ENCODE results near the gene RGS6. TPM values are rescaled to one million over a fixed set of nuclear protein-coding genes. Genes with fewer than 3 reads are reported as not detected.

Gene RGS6
- polyA plus RNA-seq, 2 donors: 0.11 to 0.29 TPM

DNA sequence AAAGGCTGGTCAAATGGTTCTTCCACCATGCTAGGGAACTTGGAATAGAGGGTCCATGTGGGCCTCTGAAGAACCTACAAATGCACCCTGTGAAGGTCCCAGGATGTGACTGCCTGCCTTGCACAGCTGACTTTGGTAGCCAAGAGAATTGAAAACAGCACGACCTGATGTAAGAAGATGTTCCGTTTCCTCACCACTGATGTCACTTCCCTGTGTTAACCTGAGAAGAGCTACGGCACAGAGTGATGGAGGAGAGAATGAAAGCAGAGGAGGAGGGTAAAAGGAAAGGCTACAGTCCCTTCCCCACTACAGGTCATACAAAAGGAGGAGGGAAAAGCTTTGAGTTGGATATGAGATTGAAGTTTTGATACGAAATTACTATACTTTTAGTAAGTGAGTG lies 328.8 kb downstream of the RGS6 start:
- no peaks in the 10 kb centered on the region for H3K4me1 ChIP-seq (ENCODE audit: control insufficient read depth in 2 of 2, insufficient read depth in 2 of 2, low read length in 1 of 2)
- no peak overlapping the region for H3K4me3 ChIP-seq (ENCODE audit: low read depth in 1 of 2, low read length in 2 of 2)
- no peaks in the 10 kb centered on the region for H3K36me3 ChIP-seq (ENCODE audit: control insufficient read depth in 2 of 2, insufficient read depth in 2 of 2, low read length in 1 of 2)
- WGBS, 2 donors: 63 to 74% methylated on average over 4 of the region's 4 CpGs
- H3K27me3 ChIP-seq (ENCODE audit: control insufficient read depth in 1 of 2, insufficient read depth in 2 of 2, low read length in 2 of 2): no peaks in the 10 kb centered on the region
- H3K9me3 ChIP-seq (ENCODE audit: control insufficient read depth in 2 of 2, insufficient read depth in 1 of 2, low read depth in 1 of 2, low read length in 1 of 2): no peaks in the 10 kb centered on the region
- no peak overlapping the region for H3K27ac ChIP-seq (ENCODE audit: low read depth in 2 of 2, low read length in 1 of 2)

DNA sequence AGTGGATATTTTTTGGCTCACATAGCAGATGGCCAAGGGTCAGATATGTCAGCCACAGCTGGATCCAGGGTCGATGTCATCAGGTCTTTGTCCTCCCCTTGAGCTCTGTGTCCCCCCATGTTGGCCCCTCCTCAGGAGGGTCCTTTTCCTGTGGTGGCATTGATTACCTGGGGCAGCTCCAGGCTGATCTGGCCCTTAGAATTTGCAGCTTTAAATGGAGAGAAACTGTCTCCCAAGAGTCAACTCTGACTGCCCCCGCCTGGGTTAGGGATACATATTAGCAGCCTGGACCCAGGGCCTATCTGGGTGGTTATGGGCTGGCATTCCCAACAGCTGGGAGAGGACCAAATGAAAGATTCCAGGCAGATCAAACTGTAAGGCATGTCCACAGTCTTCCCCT lies 330.5 kb downstream of the RGS6 start:
- Histone ChIP-seq H3K36me3 (ENCODE audit: control insufficient read depth in 2 of 2, insufficient read depth in 2 of 2, low read length in 1 of 2) (no peaks in the 10 kb centered on the region), H3K4me3 (ENCODE audit: low read depth in 1 of 2, low read length in 2 of 2) (no peak overlapping the region), H3K9me3 (ENCODE audit: control insufficient read depth in 2 of 2, insufficient read depth in 1 of 2, low read depth in 1 of 2, low read length in 1 of 2) (no peaks in the 10 kb centered on the region), H3K27ac (ENCODE audit: low read depth in 2 of 2, low read length in 1 of 2) (no peak overlapping the region), H3K27me3 (ENCODE audit: control insufficient read depth in 1 of 2, insufficient read depth in 2 of 2, low read length in 2 of 2) (no peaks in the 10 kb centered on the region), H3K4me1 (ENCODE audit: control insufficient read depth in 2 of 2, insufficient read depth in 2 of 2, low read length in 1 of 2) (no peaks in the 10 kb centered on the region)
- 83 to 87% methylated on average over 2 of the region's 2 CpGs for WGBS, 2 donors

DNA sequence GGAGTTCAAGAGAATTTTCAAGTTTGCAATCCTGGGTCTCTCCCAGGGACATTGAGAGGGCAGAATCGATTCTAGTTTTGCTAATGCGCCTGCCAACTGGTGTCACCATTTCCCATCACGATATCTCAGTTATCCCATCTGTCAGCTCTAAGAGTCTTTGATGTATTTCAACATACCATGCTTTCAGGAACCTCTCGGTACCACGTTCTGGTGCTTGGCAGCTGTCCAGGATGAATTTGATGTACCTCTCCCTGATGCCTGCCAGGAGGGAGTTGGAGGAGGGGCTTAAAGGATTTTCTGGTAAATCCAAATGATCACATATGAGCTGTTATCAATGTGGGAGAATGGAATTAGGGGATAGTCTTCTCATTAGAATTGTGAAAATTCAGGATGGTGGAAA lies 332.5 kb downstream of the RGS6 start:
- Histone ChIP-seq H3K36me3 (ENCODE audit: control insufficient read depth in 2 of 2, insufficient read depth in 2 of 2, low read length in 1 of 2) (no peaks in the 10 kb centered on the region), H3K27ac (ENCODE audit: low read depth in 2 of 2, low read length in 1 of 2) (no peak overlapping the region), H3K4me3 (ENCODE audit: low read depth in 1 of 2, low read length in 2 of 2) (no peak overlapping the region), H3K9me3 (ENCODE audit: control insufficient read depth in 2 of 2, insufficient read depth in 1 of 2, low read depth in 1 of 2, low read length in 1 of 2) (no peaks in the 10 kb centered on the region), H3K27me3 (ENCODE audit: control insufficient read depth in 1 of 2, insufficient read depth in 2 of 2, low read length in 2 of 2) (no peaks in the 10 kb centered on the region), H3K4me1 (ENCODE audit: control insufficient read depth in 2 of 2, insufficient read depth in 2 of 2, low read length in 1 of 2) (no peaks in the 10 kb centered on the region)
- 58 to 64% methylated on average over 5 of the region's 5 CpGs for WGBS, 2 donors

DNA sequence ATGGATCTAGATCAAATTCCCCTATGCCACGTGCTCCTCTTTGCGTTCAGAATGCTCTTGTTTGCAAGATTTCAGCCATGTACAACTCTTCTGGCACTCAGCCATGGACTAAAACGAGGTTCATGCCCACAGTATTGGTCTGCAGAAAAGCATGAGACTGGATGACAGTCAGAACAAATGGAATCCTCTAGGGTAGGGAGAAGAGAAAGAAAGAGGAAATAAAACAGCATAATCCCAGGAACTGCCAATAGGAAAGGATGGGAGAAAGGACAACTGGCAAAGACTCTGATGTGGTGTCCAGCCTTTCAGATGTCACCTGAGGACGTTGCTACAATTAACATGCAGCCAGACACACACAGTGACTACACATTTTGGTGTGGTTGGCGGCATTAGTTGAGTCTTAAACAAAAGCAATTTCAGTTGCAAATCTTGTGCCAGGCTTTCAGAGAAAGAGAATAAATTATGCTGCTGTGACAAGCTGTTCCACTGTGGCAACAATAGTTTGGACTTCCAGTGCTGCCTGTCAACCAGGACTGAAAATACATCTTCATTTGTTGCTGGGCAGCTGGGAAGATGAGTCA lies 338.0 kb downstream of the RGS6 start:
- Histone ChIP-seq H3K4me3 (ENCODE audit: low read depth in 1 of 2, low read length in 2 of 2) (no peak overlapping the region), H3K27ac (ENCODE audit: low read depth in 2 of 2, low read length in 1 of 2) (no peak overlapping the region), H3K4me1 (ENCODE audit: control insufficient read depth in 2 of 2, insufficient read depth in 2 of 2, low read length in 1 of 2) (no peaks in the 10 kb centered on the region), H3K9me3 (ENCODE audit: control insufficient read depth in 2 of 2, insufficient read depth in 1 of 2, low read depth in 1 of 2, low read length in 1 of 2) (peaks cover 2 to 3% of the 10 kb centered on the region in 2 donors), H3K36me3 (ENCODE audit: control insufficient read depth in 2 of 2, insufficient read depth in 2 of 2, low read length in 1 of 2) (no peaks in the 10 kb centered on the region), H3K27me3 (ENCODE audit: control insufficient read depth in 1 of 2, insufficient read depth in 2 of 2, low read length in 2 of 2) (no peaks in the 10 kb centered on the region)
- WGBS, 2 donors: 29 to 40% methylated on average over 5 of the region's 5 CpGs

DNA sequence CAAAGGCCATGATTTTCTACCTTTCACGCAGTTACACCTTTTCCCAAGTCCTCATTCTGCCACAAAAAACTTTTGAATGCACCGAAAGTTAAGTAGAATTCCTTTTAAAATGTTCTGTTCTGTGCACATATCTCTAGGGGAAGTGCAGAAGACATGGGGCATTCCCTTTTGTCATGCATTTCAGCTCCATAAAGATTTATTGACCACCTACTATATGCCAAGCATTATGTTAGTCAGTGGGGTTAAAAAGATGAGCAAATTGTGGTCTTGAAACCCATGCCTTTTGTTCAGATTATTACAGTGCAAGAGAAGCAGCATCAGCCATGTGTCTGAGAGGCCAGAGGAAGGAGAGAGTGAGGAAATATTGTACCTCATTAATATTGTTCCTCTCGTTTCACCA lies 338.5 kb downstream of the RGS6 start:
- no peak overlapping the region for H3K27ac ChIP-seq (ENCODE audit: low read depth in 2 of 2, low read length in 1 of 2)
- WGBS, 2 donors: 70 to 82% methylated on average over 3 of the region's 3 CpGs
- H3K27me3 ChIP-seq (ENCODE audit: control insufficient read depth in 1 of 2, insufficient read depth in 2 of 2, low read length in 2 of 2): no peaks in the 10 kb centered on the region
- H3K9me3 ChIP-seq (ENCODE audit: control insufficient read depth in 2 of 2, insufficient read depth in 1 of 2, low read depth in 1 of 2, low read length in 1 of 2): peaks cover 2 to 3% of the 10 kb centered on the region in 2 donors
- H3K36me3 ChIP-seq (ENCODE audit: control insufficient read depth in 2 of 2, insufficient read depth in 2 of 2, low read length in 1 of 2): no peaks in the 10 kb centered on the region
- no peak overlapping the region for H3K4me3 ChIP-seq (ENCODE audit: low read depth in 1 of 2, low read length in 2 of 2)
- H3K4me1 ChIP-seq (ENCODE audit: control insufficient read depth in 2 of 2, insufficient read depth in 2 of 2, low read length in 1 of 2): no peaks in the 10 kb centered on the region

DNA sequence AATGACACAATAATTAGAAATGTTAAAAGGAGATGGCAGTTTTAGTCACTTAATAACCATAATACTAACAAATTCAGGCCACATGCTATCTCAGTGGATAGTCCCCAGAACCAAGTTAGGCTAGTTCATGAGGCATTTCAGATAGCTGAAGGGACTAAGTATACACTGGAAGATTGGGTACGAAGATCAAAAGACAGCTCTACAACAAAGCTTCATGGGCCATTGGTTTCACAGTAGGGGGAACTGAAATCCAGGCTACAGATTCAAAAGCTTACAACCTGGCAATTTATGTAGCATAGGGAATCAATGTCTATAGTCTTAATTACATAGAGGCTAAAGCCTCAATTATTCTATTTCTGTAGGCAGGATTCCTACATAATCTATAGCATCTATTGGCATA lies 343.0 kb downstream of the RGS6 start:
- H3K9me3 ChIP-seq (ENCODE audit: control insufficient read depth in 2 of 2, insufficient read depth in 1 of 2, low read depth in 1 of 2, low read length in 1 of 2): peaks cover 2 to 3% of the 10 kb centered on the region in 2 donors
- 77 to 81% methylated on average over 1 of the region's 1 CpG for WGBS, 2 donors
- H3K4me1 ChIP-seq (ENCODE audit: control insufficient read depth in 2 of 2, insufficient read depth in 2 of 2, low read length in 1 of 2): no peaks in the 10 kb centered on the region
- H3K36me3 ChIP-seq (ENCODE audit: control insufficient read depth in 2 of 2, insufficient read depth in 2 of 2, low read length in 1 of 2): no peaks in the 10 kb centered on the region
- no peaks in the 10 kb centered on the region for H3K27me3 ChIP-seq (ENCODE audit: control insufficient read depth in 1 of 2, insufficient read depth in 2 of 2, low read length in 2 of 2)
- H3K27ac ChIP-seq (ENCODE audit: low read depth in 2 of 2, low read length in 1 of 2): no peak overlapping the region
- no peak overlapping the region for H3K4me3 ChIP-seq (ENCODE audit: low read depth in 1 of 2, low read length in 2 of 2)

DNA sequence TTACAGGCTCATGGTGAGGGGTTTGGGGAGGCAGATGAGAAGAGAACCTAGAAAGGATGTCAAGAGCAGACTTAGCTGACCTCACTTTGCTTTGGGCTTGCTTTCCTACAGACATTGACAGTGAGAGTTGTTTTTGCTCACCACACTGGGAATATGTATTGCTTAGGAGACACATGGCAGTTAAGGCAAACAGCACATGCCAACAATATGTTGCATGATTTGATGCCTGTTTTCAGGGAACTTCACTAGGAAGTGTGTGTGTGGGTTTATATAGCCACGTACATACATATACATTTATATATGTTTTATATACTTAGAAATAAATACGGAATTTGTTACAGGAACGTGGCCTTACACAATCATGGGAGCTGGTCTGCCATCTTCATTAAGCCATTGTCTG lies 346.1 kb downstream of the RGS6 start:
- no peaks in the 10 kb centered on the region for H3K4me1 ChIP-seq (ENCODE audit: control insufficient read depth in 2 of 2, insufficient read depth in 2 of 2, low read length in 1 of 2)
- 92 to 93% methylated on average over 3 of the region's 3 CpGs for WGBS, 2 donors
- no peak overlapping the region for H3K4me3 ChIP-seq (ENCODE audit: low read depth in 1 of 2, low read length in 2 of 2)
- no peak overlapping the region for H3K27ac ChIP-seq (ENCODE audit: low read depth in 2 of 2, low read length in 1 of 2)
- H3K9me3 ChIP-seq (ENCODE audit: control insufficient read depth in 2 of 2, insufficient read depth in 1 of 2, low read depth in 1 of 2, low read length in 1 of 2): peaks cover 0 to 2% of the 10 kb centered on the region in 2 donors
- H3K36me3 ChIP-seq (ENCODE audit: control insufficient read depth in 2 of 2, insufficient read depth in 2 of 2, low read length in 1 of 2): no peaks in the 10 kb centered on the region
- no peaks in the 10 kb centered on the region for H3K27me3 ChIP-seq (ENCODE audit: control insufficient read depth in 1 of 2, insufficient read depth in 2 of 2, low read length in 2 of 2)

DNA sequence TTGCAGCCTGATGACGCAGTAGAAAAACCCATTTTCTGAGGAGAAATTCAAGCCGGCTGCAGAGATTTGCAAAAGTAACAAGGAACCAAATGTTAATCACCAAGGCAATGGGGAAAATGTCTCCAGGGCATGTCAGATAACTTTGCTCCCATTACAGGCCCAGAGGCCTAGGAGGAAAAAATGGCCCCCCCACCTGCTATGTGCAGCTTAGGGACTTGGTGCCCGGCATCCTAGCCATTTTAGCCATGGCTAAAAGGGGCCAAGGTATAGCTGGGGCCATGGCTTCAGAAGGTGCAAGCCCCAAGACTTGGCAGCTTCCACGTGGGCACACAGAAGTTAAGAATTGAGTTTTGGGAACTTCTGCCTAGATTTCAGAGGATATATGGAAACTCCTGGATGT lies 351.9 kb downstream of the RGS6 start:
- Histone ChIP-seq H3K27me3 (ENCODE audit: control insufficient read depth in 1 of 2, insufficient read depth in 2 of 2, low read length in 2 of 2) (no peaks in the 10 kb centered on the region), H3K4me3 (ENCODE audit: low read depth in 1 of 2, low read length in 2 of 2) (no peak overlapping the region), H3K4me1 (ENCODE audit: control insufficient read depth in 2 of 2, insufficient read depth in 2 of 2, low read length in 1 of 2) (no peaks in the 10 kb centered on the region), H3K9me3 (ENCODE audit: control insufficient read depth in 2 of 2, insufficient read depth in 1 of 2, low read depth in 1 of 2, low read length in 1 of 2) (peaks cover 0 to 8% of the 10 kb centered on the region in 2 donors), H3K36me3 (ENCODE audit: control insufficient read depth in 2 of 2, insufficient read depth in 2 of 2, low read length in 1 of 2) (no peaks in the 10 kb centered on the region), H3K27ac (ENCODE audit: low read depth in 2 of 2, low read length in 1 of 2) (no peak overlapping the region)
- WGBS, 2 donors: 87 to 88% methylated on average over 4 of the region's 4 CpGs

DNA sequence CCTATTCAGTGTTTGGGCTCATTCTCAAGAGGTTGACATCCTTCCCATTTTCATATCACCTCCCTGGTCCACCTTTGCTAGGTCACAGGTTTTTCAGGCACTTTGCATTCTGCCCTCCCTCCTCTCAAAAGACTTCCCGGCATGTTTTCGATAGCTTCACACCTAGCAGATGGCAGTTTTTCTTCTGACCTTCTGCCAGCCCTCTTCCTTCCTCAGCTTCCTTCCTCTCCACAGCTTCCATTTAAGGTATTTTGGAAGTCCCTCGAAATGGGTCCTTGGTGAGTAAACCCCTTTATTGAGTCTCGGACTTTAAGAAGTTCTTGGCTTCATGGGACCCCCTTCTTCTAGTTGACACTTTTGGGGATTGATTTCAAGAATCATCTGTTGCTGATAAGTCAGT lies 358.0 kb downstream of the RGS6 start:
- Histone ChIP-seq H3K9me3 (ENCODE audit: control insufficient read depth in 2 of 2, insufficient read depth in 1 of 2, low read depth in 1 of 2, low read length in 1 of 2) (no peaks in the 10 kb centered on the region), H3K27ac (ENCODE audit: low read depth in 2 of 2, low read length in 1 of 2) (no peak overlapping the region), H3K36me3 (ENCODE audit: control insufficient read depth in 2 of 2, insufficient read depth in 2 of 2, low read length in 1 of 2) (no peaks in the 10 kb centered on the region), H3K27me3 (ENCODE audit: control insufficient read depth in 1 of 2, insufficient read depth in 2 of 2, low read length in 2 of 2) (no peaks in the 10 kb centered on the region), H3K4me1 (ENCODE audit: control insufficient read depth in 2 of 2, insufficient read depth in 2 of 2, low read length in 1 of 2) (no peaks in the 10 kb centered on the region), H3K4me3 (ENCODE audit: low read depth in 1 of 2, low read length in 2 of 2) (no peak overlapping the region)
- 64 to 67% methylated on average over 4 of the region's 4 CpGs for WGBS, 2 donors

DNA sequence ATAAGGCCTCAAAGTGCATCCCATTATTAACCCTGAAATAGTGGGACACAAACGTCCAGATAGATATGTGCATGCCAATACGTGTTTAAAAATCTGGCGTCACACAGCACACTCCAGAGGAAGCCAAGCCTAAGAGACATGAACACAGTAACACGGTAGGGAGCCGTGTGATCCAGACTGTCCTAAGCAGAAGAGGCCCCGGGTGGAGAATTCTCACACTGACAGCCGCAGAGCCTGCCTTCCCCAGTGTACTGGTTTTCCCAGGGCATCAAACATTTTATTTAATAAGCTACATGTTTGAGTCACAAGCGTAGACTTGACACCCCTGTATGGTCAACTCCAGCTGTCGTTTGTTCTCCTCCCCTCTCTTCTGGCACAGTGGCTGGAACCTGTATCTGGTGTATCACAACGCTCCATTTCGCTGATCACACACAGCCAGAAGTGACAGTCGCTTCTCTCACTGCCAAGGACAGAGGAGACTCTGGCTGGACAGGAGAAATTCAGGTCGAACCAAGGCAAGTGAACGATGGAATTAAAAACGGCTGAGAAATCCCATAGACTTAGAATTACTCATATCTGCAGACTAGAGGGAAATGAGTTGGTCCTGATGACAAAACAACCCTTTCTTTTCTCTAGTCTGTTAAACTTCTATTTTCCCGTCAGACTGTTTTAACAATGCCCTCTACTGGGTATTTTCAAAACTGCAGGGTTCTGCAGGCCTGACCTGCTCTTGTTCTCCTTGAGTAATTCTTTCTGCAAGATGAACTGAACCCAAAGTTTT lies 359.9 kb downstream of the RGS6 start:
- 55 to 57% methylated on average over 16 of the region's 16 CpGs for WGBS, 2 donors
- no peaks in the 10 kb centered on the region for H3K9me3 ChIP-seq (ENCODE audit: control insufficient read depth in 2 of 2, insufficient read depth in 1 of 2, low read depth in 1 of 2, low read length in 1 of 2)

More for the DNA sequence above, 359.9 kb downstream of the RGS6 start:
- no peak overlapping the region for H3K4me3 ChIP-seq (ENCODE audit: low read depth in 1 of 2, low read length in 2 of 2)
- H3K27me3 ChIP-seq (ENCODE audit: control insufficient read depth in 1 of 2, insufficient read depth in 2 of 2, low read length in 2 of 2): no peaks in the 10 kb centered on the region
- H3K27ac ChIP-seq (ENCODE audit: low read depth in 2 of 2, low read length in 1 of 2): no peak overlapping the region
- no peaks in the 10 kb centered on the region for H3K36me3 ChIP-seq (ENCODE audit: control insufficient read depth in 2 of 2, insufficient read depth in 2 of 2, low read length in 1 of 2)
- H3K4me1 ChIP-seq (ENCODE audit: control insufficient read depth in 2 of 2, insufficient read depth in 2 of 2, low read length in 1 of 2): no peaks in the 10 kb centered on the region

Measured in esophagus (tissue), 2 donors.